Stomach (tissue), 4 donors: ENCODE results near the gene ZNF575.

Experiments
- POLR2A ChIP-seq, 4 donors: fragments of 450-650 bp; IDR thresholded peaks; one replicate each; pipeline ENCODE4 v1.6.1; 2016; ENCODE audit warnings: antibody characterized with exemption in 4 of 4, control low read depth in 2 of 4, mild to moderate bottlenecking in 1 of 4, moderate library complexity in 1 of 4
- TF ChIP-seq, protein P1 (sequence below), 7 experiments: fragments of 450-650 bp in 4 of 7; fragments of 200-600 bp in 3 of 7; sonication (generic) in 3 of 7; IDR thresholded peaks; one replicate each; pipeline ENCODE4 v1.5.1; 2016 to 2019; ENCODE audit warnings: antibody characterized with exemption in 7 of 7, control low read depth in 2 of 7, mild to moderate bottlenecking in 1 of 7

DNA sequence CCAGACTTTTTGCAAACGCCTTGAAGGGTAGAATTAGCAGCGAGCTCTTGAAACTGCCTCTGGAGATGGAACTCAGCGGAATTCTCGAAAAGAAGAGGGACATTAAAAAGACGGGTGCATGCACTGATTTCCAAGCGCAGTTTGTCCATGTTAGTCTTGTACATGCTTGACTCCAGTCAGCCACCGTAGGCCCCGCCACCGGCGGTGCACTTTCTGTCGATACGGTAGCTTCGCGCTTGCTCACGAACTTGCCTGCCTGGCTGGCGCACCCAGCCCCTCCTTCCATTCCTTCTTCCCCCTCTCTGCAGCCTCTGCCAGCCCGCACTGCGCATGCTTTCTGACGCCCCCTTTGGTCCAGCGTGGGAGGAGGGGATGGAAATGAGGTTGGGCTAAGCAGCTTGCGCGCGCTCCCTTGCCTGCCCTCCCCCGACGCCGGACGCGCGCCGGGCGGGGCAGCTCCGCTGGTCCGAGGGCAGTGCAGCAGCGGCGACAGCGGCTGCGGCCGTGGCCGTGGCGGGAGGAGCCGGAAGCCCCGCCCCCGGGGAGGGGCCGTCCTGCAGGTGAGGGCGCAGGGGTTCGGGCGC lies at the start of gene ZNF575:
- no peak for TF ChIP-seq POLR2A (IDR thresholded peaks at IDR 0.05)
- TF ChIP-seq, protein P1, sequence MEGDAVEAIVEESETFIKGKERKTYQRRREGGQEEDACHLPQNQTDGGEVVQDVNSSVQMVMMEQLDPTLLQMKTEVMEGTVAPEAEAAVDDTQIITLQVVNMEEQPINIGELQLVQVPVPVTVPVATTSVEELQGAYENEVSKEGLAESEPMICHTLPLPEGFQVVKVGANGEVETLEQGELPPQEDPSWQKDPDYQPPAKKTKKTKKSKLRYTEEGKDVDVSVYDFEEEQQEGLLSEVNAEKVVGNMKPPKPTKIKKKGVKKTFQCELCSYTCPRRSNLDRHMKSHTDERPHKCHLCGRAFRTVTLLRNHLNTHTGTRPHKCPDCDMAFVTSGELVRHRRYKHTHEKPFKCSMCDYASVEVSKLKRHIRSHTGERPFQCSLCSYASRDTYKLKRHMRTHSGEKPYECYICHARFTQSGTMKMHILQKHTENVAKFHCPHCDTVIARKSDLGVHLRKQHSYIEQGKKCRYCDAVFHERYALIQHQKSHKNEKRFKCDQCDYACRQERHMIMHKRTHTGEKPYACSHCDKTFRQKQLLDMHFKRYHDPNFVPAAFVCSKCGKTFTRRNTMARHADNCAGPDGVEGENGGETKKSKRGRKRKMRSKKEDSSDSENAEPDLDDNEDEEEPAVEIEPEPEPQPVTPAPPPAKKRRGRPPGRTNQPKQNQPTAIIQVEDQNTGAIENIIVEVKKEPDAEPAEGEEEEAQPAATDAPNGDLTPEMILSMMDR (IDR thresholded peaks at IDR 0.05), result no peak
